Measurements from ENCODE around the gene SEC61B. TPM values are rescaled to one million over a fixed set of nuclear protein-coding genes. Genes with fewer than 3 reads are reported as not detected.

SEC61B gene
- total RNA-seq, 1 donor from 2014 or later = 75.8 TPM

Other genes with a start within 250 kb of the SEC61B start
- gene TGFBR1, start 117.2 kb upstream of the SEC61B start, total RNA-seq = 31.5 TPM
- 12.2 TPM for gene ALG2, start 340 bp upstream of the SEC61B start, total RNA-seq

All from esophagus mucosa (tissue), 1 donor.